Hypothalamus (tissue), 51 donors: ENCODE results near the gene HYLS1.
"Not testable (repeated sequence)": the region's sequence is repeated elsewhere in the genome, so short reads cannot be mapped to it uniquely, and the experiment has no call there.

Experiments used
- DNase-seq, 51 donors: peaks; one replicate each; lab custom pipeline; 2025; lab: John Stamatoyannopoulos, UW

Gene HYLS1

DNA sequence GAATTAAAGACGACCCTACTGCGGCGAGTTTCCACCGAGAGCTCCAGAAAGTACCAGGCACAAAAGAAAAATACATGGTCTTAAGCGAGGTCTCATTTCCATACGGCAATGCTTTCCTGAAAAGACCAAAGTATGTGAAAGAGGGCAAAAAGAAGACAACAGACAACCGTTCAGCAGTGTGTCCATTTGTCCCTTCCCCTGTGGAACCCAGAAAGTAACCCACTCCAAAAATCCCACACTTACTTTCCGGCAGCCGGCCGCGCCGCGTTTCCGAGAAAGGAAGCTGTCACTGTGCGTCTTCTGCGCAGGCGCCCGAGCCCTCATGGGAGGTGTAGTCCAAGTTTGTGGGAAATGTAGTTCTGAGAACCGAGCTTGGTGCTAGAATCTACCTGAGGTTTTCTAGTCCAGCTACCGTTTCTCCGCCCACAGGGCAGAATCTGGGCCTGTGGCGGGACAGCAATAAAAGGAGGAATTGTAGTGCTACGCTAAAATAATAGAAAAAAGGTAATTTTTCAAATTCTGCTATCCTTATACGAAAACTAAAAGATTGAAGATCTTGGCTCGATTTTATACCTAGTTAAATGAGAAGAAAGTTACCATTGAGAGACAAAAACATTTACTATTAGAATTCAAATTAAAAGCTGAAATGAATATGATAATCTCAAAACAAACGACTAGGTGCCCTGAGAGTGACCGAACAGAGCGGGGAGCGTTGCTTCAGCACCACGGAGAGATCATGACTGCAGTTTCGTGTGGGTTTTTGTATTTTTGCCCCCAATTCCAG is 15.7 kb downstream of the HYLS1 start, which contains the start of gene PUS3:
TSS of gene PUS3 (minus strand) at position 280 of the 784 bp plus-strand sequence. CDS start 6,922 bp downstream, outside the sequence.
- peak; percentile 37 to 95 (median 81) for DNase-seq

DNA sequence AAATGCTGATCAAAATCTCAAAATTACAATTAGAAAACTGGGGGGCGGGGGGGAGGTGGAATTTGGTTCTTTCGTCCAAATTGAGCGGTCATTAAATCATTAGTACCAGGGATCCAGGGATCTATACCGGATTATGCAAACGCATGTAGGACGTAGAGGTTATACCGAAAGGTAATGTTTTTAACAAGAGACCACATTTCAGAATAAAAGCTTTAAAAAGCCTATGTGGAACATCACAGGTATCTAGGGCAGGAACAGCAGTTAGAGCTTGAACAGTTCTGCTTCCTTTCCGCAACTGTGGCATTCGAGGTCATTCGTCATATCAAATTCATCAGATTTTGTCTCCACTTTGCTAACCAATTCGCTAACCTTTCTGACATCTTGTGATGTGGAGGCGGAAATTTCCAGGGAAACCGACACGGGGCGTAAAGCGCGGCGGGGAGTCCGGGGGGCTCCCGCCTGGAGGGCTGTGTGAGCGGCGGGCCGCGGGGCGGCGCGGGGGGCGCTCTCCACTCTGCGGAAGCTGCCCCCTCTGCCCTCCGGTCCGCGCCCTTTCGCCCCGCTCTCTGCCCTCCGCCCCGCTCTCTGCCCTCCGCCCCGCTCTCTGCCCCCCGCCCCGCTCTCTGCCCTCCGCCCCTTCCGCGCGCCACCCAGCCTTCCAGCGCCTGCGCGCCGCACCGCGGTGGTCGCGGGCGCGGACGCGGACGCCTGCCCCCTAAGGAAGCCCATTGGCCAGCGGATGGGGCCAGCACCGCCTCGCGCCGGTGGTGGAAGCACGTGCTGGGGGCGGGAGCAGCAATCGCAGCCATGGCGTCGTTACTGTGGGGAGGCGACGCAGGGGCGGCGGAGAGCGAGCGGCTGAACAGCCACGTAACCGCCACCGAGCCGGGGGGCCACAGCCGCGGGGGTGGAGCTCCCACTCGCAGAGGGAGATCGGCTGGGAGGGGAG is 16.5 kb downstream of the HYLS1 start, which contains the start of gene DDX25:
TSS of gene DDX25 (plus strand) at position 798 of the 949 bp plus-strand sequence. CDS start at position 808, 10 bp downstream.
- DNase-seq = peak in 44 of 51 donors; percentile 7 to 77 (median 56)

- DNase-seq = no peak
Observed at GRCh38 chr11:125904678-125905077, 17.2 kb downstream of the HYLS1 start.

DNA sequence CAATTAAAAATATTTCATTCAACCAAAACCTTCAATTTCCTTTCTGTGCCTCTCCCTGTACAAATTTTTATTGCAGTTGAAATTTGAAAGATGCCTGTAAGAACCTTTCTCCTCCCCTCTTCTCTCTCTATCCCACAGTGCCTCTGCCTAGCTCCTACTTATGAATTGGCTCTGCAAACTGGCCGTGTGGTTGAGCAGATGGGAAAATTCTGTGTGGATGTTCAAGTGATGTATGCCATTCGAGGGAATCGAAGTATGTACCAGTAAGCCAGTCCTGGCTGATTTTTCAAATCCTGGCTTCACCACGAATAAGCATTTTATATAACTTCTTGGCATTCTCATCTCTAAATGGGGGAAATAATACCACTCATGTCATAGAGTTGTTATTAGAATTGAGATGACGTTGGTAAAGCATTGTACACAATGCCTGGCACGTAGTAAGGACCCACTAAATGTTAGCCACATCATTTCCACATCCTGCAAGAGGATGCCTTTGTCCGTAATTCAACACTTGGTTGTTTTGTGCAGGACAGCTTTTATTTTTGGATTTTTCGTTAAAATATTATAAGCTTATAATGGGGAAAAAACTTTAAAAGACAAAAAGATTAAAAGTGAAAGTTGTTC is 22.9 kb downstream of the HYLS1 start:
- peak in 1 of 51 donors; percentile 7 for DNase-seq

GRCh38 chr11:125914601-125915000 is 27.1 kb downstream of the HYLS1 start:
- not testable (repeated sequence) for DNase-seq

DNA sequence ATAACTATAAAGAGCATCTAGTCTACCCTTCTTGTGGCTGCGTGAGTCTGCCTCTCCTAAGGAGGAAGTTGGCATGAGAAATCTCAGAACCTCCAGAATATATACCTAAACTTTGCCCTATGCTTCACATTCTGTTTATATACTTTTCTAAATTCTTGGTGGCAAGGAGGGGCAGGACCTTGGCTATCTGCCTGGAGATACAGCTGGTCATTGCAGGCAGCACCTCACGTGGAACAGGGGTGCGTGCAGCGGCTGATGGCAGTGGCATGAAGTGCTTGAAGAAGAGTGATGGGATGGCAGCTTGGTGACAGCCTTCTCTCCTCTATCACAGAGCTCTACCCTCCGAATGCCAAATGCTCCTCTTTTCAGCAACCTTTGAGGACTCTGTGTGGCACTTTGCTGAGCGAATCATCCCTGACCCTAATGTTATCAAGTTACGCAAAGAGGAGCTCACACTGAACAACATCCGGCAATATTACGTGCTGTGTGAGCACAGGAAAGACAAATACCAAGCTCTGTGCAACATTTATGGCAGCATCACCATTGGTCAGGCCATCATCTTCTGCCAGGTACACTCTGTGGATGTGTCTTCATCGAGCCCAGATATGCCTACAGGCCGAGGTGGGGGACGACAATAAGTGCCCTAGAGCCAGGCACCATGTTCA is 29.3 kb downstream of the HYLS1 start:
- DNase-seq = no peak

DNA sequence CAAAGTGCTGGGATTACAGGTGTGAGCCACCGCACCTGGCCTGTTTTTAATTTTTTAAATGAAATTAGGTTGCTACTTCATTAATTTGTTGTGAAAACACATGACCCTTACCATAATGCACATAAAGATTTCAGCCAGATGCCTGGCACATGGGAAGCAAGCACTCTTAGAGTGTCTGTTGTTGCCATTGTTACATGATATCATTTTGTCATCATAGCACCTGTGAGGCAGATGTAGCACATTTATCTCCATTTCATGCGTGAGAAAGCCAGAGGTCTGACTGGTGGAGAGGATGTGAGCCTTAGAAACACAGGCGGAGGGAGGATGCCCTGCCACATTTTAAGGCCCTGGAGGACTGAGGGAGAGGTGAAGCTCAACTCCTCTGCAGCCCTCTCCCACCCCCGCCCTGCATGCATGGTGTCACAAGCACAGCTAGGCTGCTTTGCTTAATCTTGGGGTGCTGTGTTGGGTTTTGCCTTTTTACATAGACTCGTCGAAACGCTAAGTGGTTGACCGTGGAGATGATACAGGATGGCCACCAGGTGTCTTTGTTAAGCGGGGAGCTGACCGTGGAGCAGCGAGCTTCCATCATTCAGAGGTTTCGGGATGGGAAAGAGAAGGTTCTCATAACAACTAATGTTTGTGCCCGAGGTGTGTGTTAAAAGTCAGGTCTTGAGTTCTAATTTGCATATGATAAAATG is 30.8 kb downstream of the HYLS1 start:
- no peak for DNase-seq

- DNase-seq = no peak
Observed at GRCh38 chr11:125921042-125921441, 33.6 kb downstream of the HYLS1 start.

GRCh38 chr11:125922156-125922555 is 34.7 kb downstream of the HYLS1 start:
- no peak for DNase-seq

GRCh38 chr11:125923012-125923579 is 35.6 kb downstream of the HYLS1 start:
- DNase-seq = peak in 28 of 51 donors; percentile 5 to 68 (median 39)

- no peak for DNase-seq
Observed at GRCh38 chr11:125923633-125924032, 36.2 kb downstream of the HYLS1 start.

DNA sequence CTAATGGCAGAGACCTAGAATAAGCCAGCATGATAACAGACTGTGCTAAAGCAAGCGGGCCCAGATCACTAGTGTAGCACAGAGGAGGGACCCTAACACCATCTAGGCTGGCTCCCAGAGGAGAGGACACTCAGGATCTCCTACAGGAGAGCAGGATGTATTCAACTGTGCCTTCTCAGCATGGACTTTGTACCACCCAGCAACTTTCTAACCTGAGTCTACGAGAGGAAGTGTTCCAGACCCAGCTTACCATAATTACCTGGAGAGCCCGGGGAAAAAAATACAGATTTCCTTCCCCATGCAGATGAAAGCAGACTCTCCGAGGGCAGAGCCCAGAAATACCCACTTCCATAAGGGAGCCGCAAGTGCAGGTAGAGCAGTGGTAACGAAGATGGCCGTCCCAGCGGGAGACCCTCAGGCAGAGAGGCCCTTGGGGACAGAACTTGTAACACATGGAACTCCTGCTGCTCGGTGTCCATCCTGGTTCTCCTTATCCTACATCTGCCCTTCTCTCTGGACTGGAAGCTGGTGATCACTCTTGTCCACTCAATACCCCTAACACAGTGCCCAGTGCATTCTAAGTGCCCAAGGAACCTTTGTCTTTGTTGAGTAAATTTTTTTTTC is 37.0 kb downstream of the HYLS1 start:
- no peak for DNase-seq

DNA sequence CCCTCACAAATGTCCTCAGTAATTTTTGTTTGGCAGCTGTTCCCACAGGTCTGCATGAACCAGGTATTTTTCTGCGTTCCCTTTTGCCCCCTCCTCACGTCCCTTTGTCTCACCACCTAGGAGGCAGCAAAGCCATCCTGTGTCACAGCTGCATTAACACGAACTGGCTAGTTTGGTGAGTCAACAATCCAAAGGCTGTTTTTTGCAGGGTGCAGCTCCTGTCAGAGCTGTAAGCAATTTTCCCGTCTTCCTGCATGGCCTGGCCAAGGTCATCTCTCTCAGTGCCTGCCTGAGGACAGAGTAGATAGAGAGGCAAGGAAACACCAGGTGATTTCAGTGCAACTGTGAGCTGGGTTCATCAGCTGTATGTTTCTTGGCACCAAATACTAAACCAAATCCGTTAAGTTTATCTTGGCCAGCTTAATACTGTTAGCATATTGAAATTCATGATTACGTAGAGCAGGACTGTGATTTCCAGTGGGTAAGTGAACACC is 37.8 kb downstream of the HYLS1 start:
- DNase-seq = no peak

DNA sequence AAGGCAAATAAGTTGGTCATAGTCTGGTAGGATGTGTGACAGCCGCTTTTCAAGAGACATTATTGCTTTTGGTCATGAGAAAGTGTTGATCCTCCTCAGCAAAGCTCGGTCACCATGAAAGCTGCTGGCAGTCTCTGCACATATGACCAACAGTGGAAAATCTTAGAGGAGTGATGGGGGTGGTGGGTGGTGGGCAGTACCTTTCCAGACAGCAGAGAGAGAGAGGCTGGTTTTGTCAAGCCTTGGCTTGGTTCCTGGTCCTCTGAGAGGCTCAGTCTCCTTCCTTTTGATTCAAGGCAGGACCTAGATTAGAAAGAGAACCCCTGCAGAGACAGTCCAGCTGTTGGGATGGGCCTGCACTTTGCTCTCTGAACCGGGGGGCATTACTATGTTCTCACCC is 38.3 kb downstream of the HYLS1 start:
- DNase-seq = peak in 1 of 51 donors; percentile 24

- no peak for DNase-seq
Observed at GRCh38 chr11:125926682-125927081, 39.2 kb downstream of the HYLS1 start.

DNA sequence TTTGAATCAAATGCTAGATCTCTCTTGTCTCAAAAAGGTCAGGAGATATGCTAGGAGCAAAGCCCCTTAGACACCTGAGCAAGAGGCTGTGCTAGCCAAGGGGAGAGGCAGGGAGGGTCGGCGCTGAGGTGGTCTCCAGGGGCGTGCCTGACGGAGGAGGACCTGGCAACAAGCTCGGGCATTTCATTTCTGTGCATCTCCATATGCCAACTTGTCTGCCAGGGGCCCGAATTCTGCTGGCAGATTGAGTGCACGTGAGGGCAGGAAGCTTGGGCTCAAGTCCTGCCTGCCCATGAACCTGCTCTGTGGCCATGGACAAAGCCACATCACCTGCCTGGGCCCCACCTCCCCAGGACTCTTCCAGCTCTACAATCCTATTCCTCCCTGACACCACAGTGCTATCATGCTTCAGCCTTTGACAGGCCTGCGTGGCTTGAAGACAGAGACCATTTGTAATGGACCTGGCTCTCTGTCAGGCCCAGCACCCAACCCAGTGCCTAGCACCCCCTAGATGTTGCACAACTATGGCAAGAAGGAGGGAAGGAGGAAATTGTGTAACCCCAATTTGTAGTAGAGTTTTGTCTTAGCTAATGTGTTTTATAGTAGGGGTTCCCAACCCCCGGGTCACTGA is 42.1 kb downstream of the HYLS1 start:
- peak in 7 of 51 donors; percentile 6 to 37 (median 18) for DNase-seq

DNA sequence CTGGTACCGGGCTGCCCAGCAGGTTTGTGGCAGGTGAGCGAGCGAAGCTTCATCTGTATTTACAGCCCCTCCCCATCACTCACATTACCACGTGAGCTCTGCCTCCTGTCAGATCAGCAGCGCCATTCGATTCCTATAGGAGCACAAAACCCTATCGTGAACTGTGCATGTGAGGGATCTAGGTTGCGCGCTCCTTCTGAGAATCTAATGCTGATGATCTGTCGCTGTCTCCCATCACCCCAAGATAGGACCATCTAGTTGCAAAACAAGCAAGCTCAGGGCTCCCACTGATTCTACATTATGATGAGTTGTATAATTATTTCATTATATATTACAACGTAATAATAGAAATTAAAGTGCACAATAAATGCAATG is 42.6 kb downstream of the HYLS1 start:
- DNase-seq = no peak

GRCh38 chr11:125931116-125931515 is 43.6 kb downstream of the HYLS1 start:
- no peak for DNase-seq
